COLO668 (cell line): ENCODE measurements around the gene KRTAP4-2.
"Not testable (repeated sequence)": the region's sequence is repeated elsewhere in the genome, so short reads cannot be mapped to it uniquely, and the experiment has no call there.

Source experiments
- DNase-seq: peaks from one replicate; lab custom pipeline; 2025; ENCODE audit not compliant: unreplicated experiment; lab: John Stamatoyannopoulos, UW

KRTAP4-2 gene

GRCh38 chr17:41163828-41164227 lies 14.2 kb downstream of the KRTAP4-2 start:
- DNase-seq, result no peak

GRCh38 chr17:41160648-41161047 lies 17.4 kb downstream of the KRTAP4-2 start, which contains the start of gene KRTAP4-4:
KRTAP4-4 (minus strand) TSS chr17:41160748; CDS start chr17:41160691, 57 bp downstream.
- no peak for DNase-seq

- DNase-seq, result not testable (repeated sequence)
Observed at GRCh38 chr17:41160190-41160589, 17.8 kb downstream of the KRTAP4-2 start.

DNA sequence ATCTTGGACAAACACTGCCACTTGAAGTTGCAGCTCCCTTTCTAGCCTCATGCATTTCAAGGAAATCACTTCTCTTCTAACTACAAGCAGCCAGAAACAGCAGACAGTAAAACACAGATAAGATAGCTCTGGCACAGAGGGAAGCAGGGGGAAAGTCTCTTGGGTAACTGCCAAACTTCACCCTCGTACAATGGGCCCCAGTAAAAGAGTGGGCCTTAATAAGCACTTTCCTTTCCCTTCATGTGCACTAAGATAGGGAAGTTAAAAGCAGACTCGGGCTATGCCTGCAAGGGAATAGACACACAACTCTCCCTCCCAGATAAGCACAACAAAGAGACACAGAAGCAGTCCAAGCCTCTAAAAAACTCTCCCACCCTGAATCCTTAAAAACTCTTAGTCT lies 24.2 kb downstream of the KRTAP4-2 start:
- DNase-seq, result no peak

GRCh38 chr17:41151525-41151924 lies 26.5 kb downstream of the KRTAP4-2 start:
- DNase-seq, result no peak

GRCh38 chr17:41150026-41150425 lies 28.0 kb downstream of the KRTAP4-2 start:
- no peak for DNase-seq

DNA sequence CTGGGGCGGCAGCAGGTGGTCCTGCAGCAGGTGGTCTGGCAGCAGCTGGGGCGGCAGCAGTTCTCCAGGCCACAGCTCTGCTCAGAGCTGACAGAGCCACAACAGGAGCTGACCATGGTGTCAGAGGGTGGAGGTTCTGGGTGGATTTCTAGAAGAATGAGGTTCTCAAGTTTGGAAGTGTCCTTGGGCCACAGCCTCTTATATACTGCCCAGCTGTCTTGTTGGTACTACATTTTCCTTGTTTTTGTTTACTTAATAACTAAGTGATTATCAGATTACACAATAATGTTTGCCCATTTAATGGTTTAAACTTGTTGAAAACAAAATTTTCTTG lies 28.4 kb downstream of the KRTAP4-2 start, which contains the start of gene KRTAP4-5:
KRTAP4-5 (minus strand) TSS at position 174 of the 334 bp plus-strand sequence; CDS start at position 116, 58 bp downstream.
- DNase-seq, result no peak

- not testable (repeated sequence) for DNase-seq
Observed at GRCh38 chr17:41148971-41149651, 28.9 kb downstream of the KRTAP4-2 start.

- no peak for DNase-seq
Observed at GRCh38 chr17:41147531-41148204, 30.4 kb downstream of the KRTAP4-2 start.

DNA sequence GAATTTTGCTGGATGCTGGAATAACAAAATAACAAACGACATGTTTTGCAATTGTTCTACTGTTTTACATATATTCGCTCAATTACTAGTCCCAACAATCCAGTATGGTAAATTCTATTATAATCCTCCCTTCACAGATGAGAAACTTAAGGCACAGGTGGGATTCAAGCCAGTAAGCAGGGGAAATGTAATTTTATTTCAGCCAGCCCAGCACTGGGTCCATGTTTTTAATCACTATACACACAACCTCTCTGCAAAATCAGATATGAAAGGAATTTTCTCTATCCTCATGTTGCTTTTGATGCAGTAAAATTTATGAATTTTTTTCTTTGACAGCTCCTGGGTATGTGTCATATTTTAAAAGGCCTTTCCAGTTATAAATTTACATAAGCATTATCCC lies 32.8 kb downstream of the KRTAP4-2 start:
- no peak for DNase-seq

- no peak for DNase-seq
Observed at GRCh38 chr17:41144846-41145245, 33.2 kb downstream of the KRTAP4-2 start.

- DNase-seq, result no peak
Observed at GRCh38 chr17:41141361-41141760, 36.7 kb downstream of the KRTAP4-2 start.

- no peak for DNase-seq
Observed at GRCh38 chr17:41140360-41141131, 37.5 kb downstream of the KRTAP4-2 start, which contains the start of gene KRTAP4-6. KRTAP4-6 (minus strand) TSS chr17:41140544; CDS start chr17:41140487, 57 bp downstream.

DNA sequence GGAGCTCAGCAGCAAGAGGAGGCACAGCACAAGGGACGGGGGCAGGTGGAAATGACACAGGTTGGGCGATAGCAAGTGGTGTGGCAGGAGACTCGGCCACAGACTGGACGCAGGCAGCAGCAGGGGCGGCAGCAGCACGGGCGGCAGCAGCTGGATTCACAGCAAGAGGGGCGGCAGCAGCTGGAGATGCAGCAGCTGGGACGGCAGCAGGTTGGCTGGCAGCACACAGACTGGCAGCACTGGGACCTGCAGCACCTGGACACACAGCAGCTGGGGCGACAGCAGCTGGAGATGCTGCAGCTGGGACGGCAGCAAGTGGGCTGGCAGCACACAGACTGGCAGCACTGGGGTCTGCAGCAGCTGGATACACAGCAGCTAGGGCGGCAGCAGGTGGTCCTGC lies 38.2 kb downstream of the KRTAP4-2 start:
- not testable (repeated sequence) for DNase-seq

GRCh38 chr17:41133880-41134735 lies 43.9 kb downstream of the KRTAP4-2 start:
- DNase-seq, result no peak

GRCh38 chr17:41131979-41132378 lies 46.0 kb downstream of the KRTAP4-2 start:
- no peak for DNase-seq
